Measurements from ENCODE around the gene PTPRN2. TPM values are rescaled to one million over a fixed set of nuclear protein-coding genes. Genes with fewer than 3 reads are reported as not detected.
A peak's percentile ranks its signal among the peaks of the same experiment; 100 is the strongest.

The PTPRN2 gene
- total and polyA plus RNA-seq, 2 donors from 2014 or later = 4.8 to 6.2 TPM

- H3K9me3 ChIP-seq (ENCODE audit: control insufficient read depth in 2 of 3, insufficient read depth in 1 of 3, low read length in 3 of 3) = no peaks in the 10 kb centered on the region
- TF ChIP-seq, protein P1, sequence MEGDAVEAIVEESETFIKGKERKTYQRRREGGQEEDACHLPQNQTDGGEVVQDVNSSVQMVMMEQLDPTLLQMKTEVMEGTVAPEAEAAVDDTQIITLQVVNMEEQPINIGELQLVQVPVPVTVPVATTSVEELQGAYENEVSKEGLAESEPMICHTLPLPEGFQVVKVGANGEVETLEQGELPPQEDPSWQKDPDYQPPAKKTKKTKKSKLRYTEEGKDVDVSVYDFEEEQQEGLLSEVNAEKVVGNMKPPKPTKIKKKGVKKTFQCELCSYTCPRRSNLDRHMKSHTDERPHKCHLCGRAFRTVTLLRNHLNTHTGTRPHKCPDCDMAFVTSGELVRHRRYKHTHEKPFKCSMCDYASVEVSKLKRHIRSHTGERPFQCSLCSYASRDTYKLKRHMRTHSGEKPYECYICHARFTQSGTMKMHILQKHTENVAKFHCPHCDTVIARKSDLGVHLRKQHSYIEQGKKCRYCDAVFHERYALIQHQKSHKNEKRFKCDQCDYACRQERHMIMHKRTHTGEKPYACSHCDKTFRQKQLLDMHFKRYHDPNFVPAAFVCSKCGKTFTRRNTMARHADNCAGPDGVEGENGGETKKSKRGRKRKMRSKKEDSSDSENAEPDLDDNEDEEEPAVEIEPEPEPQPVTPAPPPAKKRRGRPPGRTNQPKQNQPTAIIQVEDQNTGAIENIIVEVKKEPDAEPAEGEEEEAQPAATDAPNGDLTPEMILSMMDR (IDR thresholded peaks at IDR 0.05; ENCODE audit: borderline replicate concordance, extremely low read depth, insufficient read depth) = no peak
- no peak overlapping the region for H3K9ac ChIP-seq (ENCODE audit: low read length in 3 of 3)
- DNase-seq (peak in 1 of 5 donors; percentile 41), FAIRE-seq (no peak)
- no peaks in the 10 kb centered on the region for H3K4me1 ChIP-seq (ENCODE audit: control insufficient read depth in 2 of 3, insufficient read depth in 2 of 3, low read depth in 1 of 3, low read length in 3 of 3)
- no peak overlapping the region for H3K27ac ChIP-seq (ENCODE audit: low read depth in 2 of 2, low read length in 2 of 2)
- intact Hi-C loops (cut with DNase I) = no loop called here
- H3K4me3 ChIP-seq (ENCODE audit: low read length in 3 of 3) = no peak overlapping the region
- no peaks in the 10 kb centered on the region for H3K27me3 ChIP-seq (ENCODE audit: control insufficient read depth, insufficient read depth, low read length)
- no peaks in the 10 kb centered on the region for H3K36me3 ChIP-seq (ENCODE audit: control insufficient read depth in 2 of 3, insufficient read depth in 3 of 3, low read length in 3 of 3)
These were observed 66.8 kb downstream of the PTPRN2 start for GRCh38 chr7:158520825-158521224.

DNA sequence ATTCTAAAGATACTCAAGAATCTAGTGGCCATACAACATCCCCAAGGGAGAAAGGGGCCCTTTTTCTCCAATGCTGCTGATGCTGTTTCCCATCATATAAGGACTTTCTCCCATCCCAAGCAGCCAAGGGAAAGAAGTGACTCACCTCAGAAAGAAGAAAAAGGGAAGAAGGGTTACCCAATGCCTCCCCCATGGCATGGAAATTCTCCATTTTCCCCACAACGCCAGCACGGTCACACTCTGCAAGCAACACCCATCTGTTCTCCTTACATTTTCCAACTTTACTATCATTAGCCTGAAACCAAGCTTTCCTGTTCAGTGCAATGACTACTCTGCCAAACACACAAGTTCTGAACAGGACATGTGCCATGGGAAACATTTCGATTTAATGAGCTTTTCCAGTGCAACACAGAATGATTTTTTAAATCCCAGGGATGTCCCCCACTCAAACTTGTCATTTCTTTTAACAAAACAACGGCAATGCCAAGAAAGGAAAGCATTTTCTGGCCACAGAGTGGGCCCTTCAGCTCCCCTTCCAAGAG is 67.9 kb downstream of the PTPRN2 start:
- DNase-seq (peak in 1 of 5 donors; percentile 15), FAIRE-seq (no peak)
- no peaks in the 10 kb centered on the region for H3K4me1 ChIP-seq (ENCODE audit: control insufficient read depth in 2 of 3, insufficient read depth in 2 of 3, low read depth in 1 of 3, low read length in 3 of 3)
- intact Hi-C loops (cut with DNase I) = no loop called here
- TF ChIP-seq, protein P1 (IDR thresholded peaks at IDR 0.05; ENCODE audit: borderline replicate concordance, extremely low read depth, insufficient read depth) = no peak
- H3K9me3 ChIP-seq (ENCODE audit: control insufficient read depth in 2 of 3, insufficient read depth in 1 of 3, low read length in 3 of 3) = no peaks in the 10 kb centered on the region
- H3K9ac ChIP-seq (ENCODE audit: low read length in 3 of 3) = no peak overlapping the region
- no peak overlapping the region for H3K4me3 ChIP-seq (ENCODE audit: low read length in 3 of 3)
- H3K36me3 ChIP-seq (ENCODE audit: control insufficient read depth in 2 of 3, insufficient read depth in 3 of 3, low read length in 3 of 3) = no peaks in the 10 kb centered on the region
- H3K27ac ChIP-seq (ENCODE audit: low read depth in 2 of 2, low read length in 2 of 2) = no peak overlapping the region
- no peaks in the 10 kb centered on the region for H3K27me3 ChIP-seq (ENCODE audit: control insufficient read depth, insufficient read depth, low read length)

DNA sequence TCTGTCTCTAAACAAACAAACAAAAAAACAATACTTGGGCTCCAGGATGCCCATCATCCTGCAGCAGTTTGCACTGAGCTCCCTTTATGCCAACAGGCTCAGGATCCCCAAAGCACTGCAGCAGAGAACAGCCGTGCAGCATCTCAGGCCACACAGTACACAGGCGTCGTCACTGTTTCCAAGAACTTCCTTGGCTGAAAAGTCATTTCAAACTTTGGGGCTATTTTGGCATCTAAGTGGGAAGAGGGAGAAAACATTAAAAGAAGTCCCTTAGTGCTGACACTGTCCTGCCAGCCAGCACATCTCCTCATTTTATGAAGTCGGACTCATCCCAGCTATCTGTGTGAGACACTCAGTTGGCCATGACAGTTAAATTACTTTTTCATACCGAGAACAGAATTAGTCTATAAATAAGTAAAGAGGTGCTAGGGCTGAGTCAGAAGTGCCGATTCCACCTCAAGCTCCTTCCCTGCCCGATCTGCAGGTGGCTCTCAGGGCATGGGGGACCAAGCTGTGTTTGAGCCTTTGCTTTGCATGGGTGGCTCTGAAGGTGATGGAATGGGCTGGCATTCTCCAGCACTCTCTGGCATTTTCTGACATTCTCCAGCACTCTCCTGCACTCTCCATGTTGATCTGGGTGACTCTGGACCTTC is 68.5 kb downstream of the PTPRN2 start:
- no peak overlapping the region for H3K4me3 ChIP-seq (ENCODE audit: low read length in 3 of 3)
- no peak for FAIRE-seq

More for the DNA sequence above, 68.5 kb downstream of the PTPRN2 start:
- Histone ChIP-seq H3K9ac (ENCODE audit: low read length in 3 of 3) (no peak overlapping the region), H3K27me3 (ENCODE audit: control insufficient read depth, insufficient read depth, low read length) (no peaks in the 10 kb centered on the region), H3K9me3 (ENCODE audit: control insufficient read depth in 2 of 3, insufficient read depth in 1 of 3, low read length in 3 of 3) (no peaks in the 10 kb centered on the region), H3K27ac (ENCODE audit: low read depth in 2 of 2, low read length in 2 of 2) (no peak overlapping the region), H3K4me1 (ENCODE audit: control insufficient read depth in 2 of 3, insufficient read depth in 2 of 3, low read depth in 1 of 3, low read length in 3 of 3) (no peaks in the 10 kb centered on the region), H3K36me3 (ENCODE audit: control insufficient read depth in 2 of 3, insufficient read depth in 3 of 3, low read length in 3 of 3) (no peaks in the 10 kb centered on the region)
- peak in 1 of 5 donors; percentile 25 for DNase-seq
- intact Hi-C loops (cut with DNase I) = no loop called here
- TF ChIP-seq, protein P1 (IDR thresholded peaks at IDR 0.05; ENCODE audit: borderline replicate concordance, extremely low read depth, insufficient read depth) = no peak

All from kidney (tissue), 14 donors.